Caki2 (cell line): ENCODE data around the gene CFAP53. TPM values are rescaled to one million over a fixed set of nuclear protein-coding genes. Genes with fewer than 3 reads are reported as not detected.

ENCODE experiments used
- DNase-seq: peaks from one replicate; pipeline ENCODE4 v3.0.0-alpha.2; 2015; ENCODE audit warnings: low read depth
- in situ Hi-C: cut with HindIII; loops from 2 replicates; pipeline ENCODE4 v1.10.0; 2016; ENCODE audit warnings: low sequenced_read_pairs, low pct_unique_long_range_greater_than_20kb, mixed read lengths
- total RNA-seq: library from RNA; depleted of rRNA; stranded (reverse); fragments of >200 nt; shearing (Covaris generic); gene quantifications from 2 replicates; pipeline ENCODE4 v1.2.3, GENCODE V29; 2014; ENCODE audit warnings: low replicate concordance; rRNA removed

Gene CFAP53
- total RNA-seq, 1 experiment from 2014 or later, result not detected

GRCh38 chr18:50182511-50182910 is 83.8 kb downstream of the CFAP53 start:
- DNase-seq, result no peak
- in situ Hi-C loops, result no loop called here

DNA sequence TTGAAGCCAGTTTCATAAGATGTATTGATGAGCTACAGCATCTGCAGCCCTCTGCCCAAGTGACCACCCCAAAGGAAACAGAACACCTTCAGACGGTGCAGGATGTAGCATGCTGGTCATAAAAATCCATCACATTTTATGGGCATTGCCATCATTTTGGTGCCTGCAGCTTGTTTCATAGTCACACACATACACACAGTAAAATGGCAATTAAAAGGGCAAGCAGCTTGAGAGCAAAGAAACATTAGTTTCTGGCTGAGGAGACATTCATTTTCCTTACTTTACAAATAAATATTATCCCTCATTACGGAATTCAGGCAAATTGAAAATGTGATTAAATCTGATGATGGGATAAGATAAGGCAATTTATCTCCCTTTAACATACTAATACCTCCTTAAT is 84.7 kb downstream of the CFAP53 start:
- no peak for DNase-seq
- in situ Hi-C loops, result no loop called here

DNA sequence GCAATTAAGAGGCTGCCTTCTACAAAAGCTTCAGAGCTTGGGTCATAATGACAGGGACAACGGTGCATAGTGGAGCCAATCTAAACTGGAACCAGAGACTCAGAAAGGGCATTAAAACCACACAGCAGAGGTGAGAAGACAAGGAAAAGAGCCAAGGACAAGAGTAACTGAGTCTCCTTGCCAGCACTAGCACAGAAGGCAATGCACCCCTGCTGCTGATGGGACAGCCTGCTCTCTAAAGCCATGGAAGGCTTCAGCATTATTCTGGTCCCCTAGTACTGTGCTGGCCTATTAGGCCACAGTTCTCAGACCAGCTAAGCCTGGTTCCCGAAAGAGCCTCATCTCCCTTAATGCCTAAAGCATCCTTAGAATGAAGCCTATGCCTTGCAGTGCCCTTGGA is 86.8 kb downstream of the CFAP53 start:
- in situ Hi-C loops, result no loop called here
- no peak for DNase-seq

GRCh38 chr18:50177294-50177992 is 88.9 kb downstream of the CFAP53 start:
- no peak for DNase-seq
- in situ Hi-C loops, result no loop called here

Other genes with a start within 250 kb of the CFAP53 start
- gene MYO5B, start 71.3 kb downstream of the CFAP53 start, total RNA-seq, result 9.6 and 12.6 TPM in 2 replicates
- 22.7 and 28.3 TPM in 2 replicates for gene MBD1, start 15.0 kb upstream of the CFAP53 start, total RNA-seq
- gene CXXC1, start 21.2 kb upstream of the CFAP53 start, total RNA-seq, result 32.3 and 33.9 TPM in 2 replicates
- 13.3 and 13.4 TPM in 2 replicates for gene SKA1, start 108.6 kb upstream of the CFAP53 start, total RNA-seq